Large intestine (tissue), 3 donors: ENCODE data around the gene NPIPA1. TPM values are rescaled to one million over a fixed set of nuclear protein-coding genes. Genes with fewer than 3 reads are reported as not detected.
"Not testable (repeated sequence)": the region's sequence is repeated elsewhere in the genome, so short reads cannot be mapped to it uniquely, and the experiment has no call there.

ENCODE experiments used
- DNase-seq, 2 donors: peaks; one replicate each; pipeline versions ENCODE4 v3.0.0 to v3.0.0-alpha.2; 2013
- H3K27ac ChIP-seq: one replicate; pipeline ENCODE4 v1.5.1; 2013; ENCODE audit warnings: low read length
- H3K27me3 ChIP-seq: 2 replicates; pipeline ENCODE4 v1.6.1; 2013; ENCODE audit warnings: low read length; ENCODE audit not compliant: control insufficient read depth, insufficient read depth
- H3K36me3 ChIP-seq: 2 replicates; pipeline ENCODE4 v1.6.1; 2013; ENCODE audit warnings: low read length; ENCODE audit not compliant: control insufficient read depth, insufficient read depth
- H3K4me1 ChIP-seq: one replicate; pipeline ENCODE4 v1.6.1; 2013; ENCODE audit warnings: low read length; ENCODE audit not compliant: control insufficient read depth, insufficient read depth
- H3K4me3 ChIP-seq: one replicate; pipeline ENCODE4 v1.5.1; 2013; ENCODE audit warnings: low read length
- H3K9me3 ChIP-seq: one replicate; pipeline ENCODE4 v1.6.1; 2013; ENCODE audit warnings: mild to moderate bottlenecking, low read depth, low read length, moderate library complexity; ENCODE audit not compliant: control insufficient read depth
- WGBS: methylation state at CpG from one replicate; pipeline ENCODE4 v1.1.5; 2013; ENCODE audit warnings: low lambda C conversion rate; ENCODE audit not compliant: insufficient coverage; 5-methylcytosine and 5-hydroxymethylcytosine counted together
- polyA plus RNA-seq: library from polyadenylated mRNA; unstranded; fragments of 120-200 nt; gene quantifications from one replicate; pipeline ENCODE4 v1.2.1, GENCODE V29; 2013

NPIPA1 gene
- polyA plus RNA-seq, 1 donor: 124 TPM

GRCh38 chr16:14999845-15000244 lies 62.6 kb downstream of the NPIPA1 start:
- not testable (repeated sequence) for H3K9me3 ChIP-seq, H3K4me1 ChIP-seq, H3K4me3 ChIP-seq, H3K27ac ChIP-seq, DNase-seq, H3K27me3 ChIP-seq
- peaks cover 34% of the 10 kb centered on the region for H3K36me3 ChIP-seq
- WGBS: 80% methylated on average over 1 of the region's 3 CpGs

Other genes with a start within 250 kb of the NPIPA1 start
- 1.2 TPM for gene PLA2G10, start 243.1 kb upstream of the NPIPA1 start, polyA plus RNA-seq
- gene NPIPA3, start 234.0 kb upstream of the NPIPA1 start, polyA plus RNA-seq: 1.1 TPM
- 0.63 TPM for gene NPIPA2, start 194.9 kb upstream of the NPIPA1 start, polyA plus RNA-seq
- gene NOMO1, start 103.7 kb upstream of the NPIPA1 start, polyA plus RNA-seq: 70.7 TPM
- 177 TPM for gene PDXDC1, start 37.6 kb downstream of the NPIPA1 start, polyA plus RNA-seq
- 22.3 TPM for gene NTAN1, start 118.6 kb downstream of the NPIPA1 start, polyA plus RNA-seq
- gene RRN3, start 156.8 kb downstream of the NPIPA1 start, polyA plus RNA-seq: 41.7 TPM